Caco-2 (cell line): ENCODE results near the gene PTPRO. TPM values are rescaled to one million over a fixed set of nuclear protein-coding genes. Genes with fewer than 3 reads are reported as not detected.

Source experiments
- BruUV-seq: library from RNA; stranded (reverse); fragments of 400-500 nt; replicated peaks from 2 replicates; lab custom pipeline; 2021; lab: Mats Ljungman, UMichigan
- CTCF ChIA-PET: fragments of 300-600 bp; sonication (Branson Sonifier 250); formaldehyde crosslinking; loops from one replicate; lab custom pipeline; 2022; ENCODE audit warnings: antibody characterized with exemption; lab: Charles Lee
- POLR2A ChIA-PET: fragments of 300-600 bp; sonication (Branson Sonifier 250); formaldehyde crosslinking; loops from one replicate; lab custom pipeline; 2022; ENCODE audit warnings: antibody characterized with exemption; lab: Charles Lee
- DNase-seq, 2 experiments: peaks; one replicate each; pipeline versions ENCODE4 v3.0.0 to v3.0.0-alpha.2; 2020 to 2022
- H3K27me3 ChIP-seq: replicated peaks from 2 replicates; pipeline ENCODE4 v1.6.0; 2011; ENCODE audit warnings: low read length; ENCODE audit not compliant: control insufficient read depth, insufficient read depth
- H3K36me3 ChIP-seq: 2 replicates; pipeline ENCODE4 v1.5.1; 2011; ENCODE audit warnings: low read length; ENCODE audit not compliant: control insufficient read depth, insufficient read depth
- H3K4me1 ChIP-seq: fragments of 250-450 bp; sonication (Bioruptor Pico); 2 replicates; pipeline ENCODE4 v1.5.1; 2020; ENCODE audit warnings: mild to moderate bottlenecking
- H3K4me3 ChIP-seq: 2 replicates; pipeline ENCODE4 v1.5.1; 2011; ENCODE audit warnings: low read depth, mild to moderate bottlenecking, control low read depth, low read length
- H3K9me3 ChIP-seq: fragments of 250-450 bp; sonication (Bioruptor Pico); 2 replicates; pipeline ENCODE4 v1.5.1; 2020; ENCODE audit warnings: mild to moderate bottlenecking, moderate library complexity
- H3K27ac Mint-ChIP-seq: one replicate; pipeline ENCODE4 v1.8.0; 2022; ENCODE audit warnings: mixed read lengths; ENCODE audit not compliant: unreplicated experiment
- H3K27me3 Mint-ChIP-seq: one replicate; pipeline ENCODE4 v1.8.0; 2022; ENCODE audit warnings: mixed read lengths; ENCODE audit not compliant: insufficient read depth, unreplicated experiment
- H3K36me3 Mint-ChIP-seq: one replicate; pipeline ENCODE4 v1.8.0; 2022; ENCODE audit warnings: mild to moderate bottlenecking, mixed read lengths; ENCODE audit not compliant: insufficient read depth, unreplicated experiment
- H3K4me1 Mint-ChIP-seq: one replicate; pipeline ENCODE4 v1.8.0; 2022; ENCODE audit warnings: low read depth, mixed read lengths; ENCODE audit not compliant: unreplicated experiment
- H3K4me3 Mint-ChIP-seq: one replicate; pipeline ENCODE4 v1.8.0; 2022; ENCODE audit warnings: mild to moderate bottlenecking, moderate library complexity, mixed read lengths; ENCODE audit not compliant: unreplicated experiment
- H3K9me3 Mint-ChIP-seq: one replicate; pipeline ENCODE4 v1.8.0; 2022; ENCODE audit warnings: mixed read lengths; ENCODE audit not compliant: unreplicated experiment
- CTCF ChIP-seq, 2 experiments: fragments of 200-600 bp in 1 of 2; IDR thresholded peaks; 1 replicate in 1 of 2; 2 replicates in 1 of 2; pipeline versions ENCODE4 v1.5.1 to v1.8.0; 2011 to 2022; ENCODE audit warnings: antibody characterized with exemption in 1 of 2, control low read depth in 1 of 2, inconsistent platforms in 1 of 2, low read depth in 1 of 2, low read length in 1 of 2, mild to moderate bottlenecking in 1 of 2, moderate library complexity in 1 of 2; ENCODE audit not compliant: insufficient read depth in 1 of 2, severe bottlenecking in 1 of 2, unreplicated experiment in 1 of 2
- intact Hi-C: fragments of 100-400 bp; cut with micrococcal nuclease; formaldehyde crosslinking; loops from one replicate; pipeline ENCODE4 v1.10.0; 2022; ENCODE audit not compliant: unreplicated experiment
- total RNA-seq: library from RNA; stranded (reverse); gene quantifications from 2 replicates; pipeline ENCODE4 v1.2.3, GENCODE V29; 2022

PTPRO gene
- total RNA-seq, 1 experiment from 2014 or later, result not detected

GRCh38 chr12:15393037-15393436, 70.7 kb downstream of the PTPRO start:
- DNase-seq, result no peak
- Histone ChIP-seq H3K4me1 (no peaks in the 10 kb centered on the region), H3K27me3 (no peaks in the 10 kb centered on the region), H3K4me3 (no peak overlapping the region), H3K9me3 (no peaks in the 10 kb centered on the region), H3K36me3 (no peaks in the 10 kb centered on the region)
- Mint-ChIP-seq H3K36me3 (no peaks in the 10 kb centered on the region), H3K27ac (no peak overlapping the region), H3K4me1 (no peaks in the 10 kb centered on the region), H3K9me3 (no peaks in the 10 kb centered on the region), H3K4me3 (no peak overlapping the region), H3K27me3 (peaks cover 7% of the 10 kb centered on the region)
- intact Hi-C loops, result no loop called here
- POLR2A ChIA-PET, result no interaction called here
- CTCF ChIA-PET, result no interaction called here
- no TSS peak for BruUV-seq
- TF ChIP-seq CTCF (IDR thresholded peaks at IDR 0.05; ENCODE audit: insufficient read depth in 1 of 2, low read depth in 1 of 2, low read length in 1 of 2, severe bottlenecking in 1 of 2, unreplicated experiment in 1 of 2), result no peak

DNA sequence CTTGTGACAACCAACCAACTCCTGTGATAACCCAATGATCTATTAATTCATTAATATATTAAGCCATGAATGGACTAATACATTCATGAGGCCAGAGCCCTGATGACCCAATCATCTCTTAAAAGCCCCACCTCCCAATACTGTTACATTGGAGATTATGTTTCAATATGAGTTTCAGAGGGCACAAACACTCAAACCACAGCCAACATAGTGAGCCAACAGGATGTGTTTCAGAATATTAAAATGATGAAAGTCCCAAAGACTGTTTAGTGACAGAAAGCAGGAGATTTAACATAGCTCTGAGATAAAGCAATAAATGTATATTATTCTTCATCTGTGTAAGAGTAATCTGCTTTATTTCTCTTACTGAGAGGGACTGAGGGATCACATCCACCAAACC, 71.7 kb downstream of the PTPRO start:
- CTCF ChIA-PET, result no interaction called here
- H3K9me3 ChIP-seq, result no peaks in the 10 kb centered on the region
- no peaks in the 10 kb centered on the region for H3K4me1 ChIP-seq
- POLR2A ChIA-PET, result no interaction called here
- no peak for TF ChIP-seq CTCF (IDR thresholded peaks at IDR 0.05; ENCODE audit: insufficient read depth in 1 of 2, low read depth in 1 of 2, low read length in 1 of 2, severe bottlenecking in 1 of 2, unreplicated experiment in 1 of 2)
- H3K27me3 Mint-ChIP-seq, result peaks cover 7% of the 10 kb centered on the region
- H3K4me3 Mint-ChIP-seq, result no peak overlapping the region
- no peak overlapping the region for H3K4me3 ChIP-seq
- H3K9me3 Mint-ChIP-seq, result no peaks in the 10 kb centered on the region
- DNase-seq, result no peak
- no peaks in the 10 kb centered on the region for H3K4me1 Mint-ChIP-seq
- H3K36me3 Mint-ChIP-seq, result no peaks in the 10 kb centered on the region
- no peaks in the 10 kb centered on the region for H3K36me3 ChIP-seq
- no peak overlapping the region for H3K27ac Mint-ChIP-seq
- H3K27me3 ChIP-seq, result no peaks in the 10 kb centered on the region
- BruUV-seq, result no TSS peak
- intact Hi-C loops, result no loop called here

DNA sequence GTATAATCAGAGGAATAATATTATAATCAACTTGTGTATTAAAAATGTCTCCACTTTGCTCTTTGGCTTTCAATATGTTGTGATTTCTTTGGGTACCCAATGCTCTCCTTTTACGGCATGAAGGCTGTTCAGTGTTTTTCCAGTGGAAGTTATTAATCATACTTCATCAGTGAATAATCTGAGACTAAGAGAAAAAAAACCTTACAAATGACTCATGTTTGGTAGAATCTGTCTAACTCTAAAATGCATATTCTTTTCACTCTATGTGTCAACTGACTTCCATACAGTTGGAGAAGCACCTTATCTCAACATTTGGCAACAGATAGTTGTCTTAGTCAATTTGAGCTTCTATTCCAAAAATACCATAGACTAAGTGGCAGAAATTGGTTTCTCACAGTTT, 82.2 kb downstream of the PTPRO start:
- Histone ChIP-seq H3K36me3 (no peaks in the 10 kb centered on the region), H3K27me3 (no peaks in the 10 kb centered on the region), H3K9me3 (no peaks in the 10 kb centered on the region), H3K4me1 (no peaks in the 10 kb centered on the region), H3K4me3 (no peak overlapping the region)
- Mint-ChIP-seq H3K27ac (no peak overlapping the region), H3K4me1 (no peaks in the 10 kb centered on the region), H3K4me3 (no peak overlapping the region), H3K36me3 (no peaks in the 10 kb centered on the region), H3K9me3 (no peaks in the 10 kb centered on the region), H3K27me3 (peaks cover 12% of the 10 kb centered on the region)
- ChIA-PET POLR2A (no interaction called here), CTCF (no interaction called here)
- no peak for TF ChIP-seq CTCF (IDR thresholded peaks at IDR 0.05; ENCODE audit: insufficient read depth in 1 of 2, low read depth in 1 of 2, low read length in 1 of 2, severe bottlenecking in 1 of 2, unreplicated experiment in 1 of 2)
- DNase-seq, result no peak
- no TSS peak for BruUV-seq
- intact Hi-C loops, result no loop called here
